ENCODE measurements around the gene TCEAL7. TPM values are rescaled to one million over a fixed set of nuclear protein-coding genes. Genes with fewer than 3 reads are reported as not detected.

TCEAL7 gene
- total and polyA plus RNA-seq, 4 donors = 1.3 to 12.1 (median 2.0) TPM

- no peaks in the 10 kb centered on the region for H3K9me3 ChIP-seq (ENCODE audit: control insufficient read depth in 4 of 4, insufficient read depth in 3 of 4, low read length in 3 of 4)
- DNase-seq = no peak
- H3K4me1 ChIP-seq (ENCODE audit: control insufficient read depth in 5 of 5, insufficient read depth in 5 of 5, low read length in 5 of 5) = no peaks in the 10 kb centered on the region
- H3K9ac ChIP-seq (ENCODE audit: insufficient read depth in 1 of 2, low read length in 2 of 2) = no peak overlapping the region
- TF ChIP-seq CTCF (IDR thresholded peaks at IDR 0.05; ENCODE audit: control extremely low read depth, extremely low read depth) = no peak
- H3K36me3 ChIP-seq (ENCODE audit: control insufficient read depth in 4 of 4, insufficient read depth in 4 of 4, low read length in 4 of 4) = no peaks in the 10 kb centered on the region
- no peak for ATAC-seq (ENCODE audit: insufficient read depth, low FRiP score)
- H3K27ac ChIP-seq (ENCODE audit: low read depth in 1 of 2, low read length in 1 of 2) = no peak overlapping the region
- 53 to 72% methylated on average over 1 of the region's 1 CpG for WGBS, 2 donors
- H3K4me3 ChIP-seq = no peak overlapping the region
- peaks cover 0 to 44% (median 5%) of the 10 kb centered on the region in 3 donors for H3K27me3 ChIP-seq (ENCODE audit: control insufficient read depth in 3 of 3, insufficient read depth in 3 of 3, low read length in 2 of 3)
Measured at GRCh38 chrX:103367502-103367901, 37.5 kb downstream of the TCEAL7 start.

GRCh38 chrX:103369479-103369878 is 39.4 kb downstream of the TCEAL7 start:
- no peaks in the 10 kb centered on the region for H3K4me1 ChIP-seq (ENCODE audit: control insufficient read depth in 5 of 5, insufficient read depth in 5 of 5, low read length in 5 of 5)
- no peak overlapping the region for H3K9ac ChIP-seq (ENCODE audit: insufficient read depth in 1 of 2, low read length in 2 of 2)
- H3K4me3 ChIP-seq = no peak overlapping the region
- H3K9me3 ChIP-seq (ENCODE audit: control insufficient read depth in 4 of 4, insufficient read depth in 3 of 4, low read length in 3 of 4) = no peaks in the 10 kb centered on the region
- ATAC-seq (ENCODE audit: insufficient read depth, low FRiP score) (no peak), DNase-seq (no peak)
- no peaks in the 10 kb centered on the region for H3K36me3 ChIP-seq (ENCODE audit: control insufficient read depth in 4 of 4, insufficient read depth in 4 of 4, low read length in 4 of 4)
- TF ChIP-seq CTCF (IDR thresholded peaks at IDR 0.05; ENCODE audit: control extremely low read depth, extremely low read depth) = no peak
- no peak overlapping the region for H3K27ac ChIP-seq (ENCODE audit: low read depth in 1 of 2, low read length in 1 of 2)
- H3K27me3 ChIP-seq (ENCODE audit: control insufficient read depth in 3 of 3, insufficient read depth in 3 of 3, low read length in 2 of 3) = peaks cover 0 to 50% (median 6%) of the 10 kb centered on the region in 3 donors

DNA sequence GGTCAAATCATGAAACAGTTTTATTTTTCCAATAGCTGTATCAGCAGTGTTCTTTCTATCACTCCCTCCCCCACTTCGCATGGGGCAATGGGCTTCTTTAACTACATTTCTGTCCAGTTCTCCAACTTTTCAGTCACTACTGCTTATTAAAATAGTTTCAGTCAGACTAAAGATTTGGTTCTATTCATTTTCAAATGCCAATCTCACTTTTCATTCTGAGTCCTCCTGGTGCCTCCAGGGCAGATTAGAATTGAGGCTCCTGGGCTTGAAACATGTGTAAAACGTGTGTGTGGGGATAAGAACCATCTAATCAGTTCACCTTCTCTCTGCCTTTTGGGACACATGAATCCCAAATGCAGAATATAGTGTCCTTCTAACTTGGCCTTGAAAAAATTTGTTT is 42.8 kb downstream of the TCEAL7 start:
- ATAC-seq (ENCODE audit: insufficient read depth, low FRiP score) = no peak
- Histone ChIP-seq H3K4me3 (no peak overlapping the region), H3K27ac (ENCODE audit: low read depth in 1 of 2, low read length in 1 of 2) (no peak overlapping the region), H3K27me3 (ENCODE audit: control insufficient read depth in 3 of 3, insufficient read depth in 3 of 3, low read length in 2 of 3) (peaks cover 0 to 48% (median 2%) of the 10 kb centered on the region in 3 donors), H3K4me1 (ENCODE audit: control insufficient read depth in 5 of 5, insufficient read depth in 5 of 5, low read length in 5 of 5) (peaks cover 0 to 2% (median 0%) of the 10 kb centered on the region in 5 donors), H3K9ac (ENCODE audit: insufficient read depth in 1 of 2, low read length in 2 of 2) (no peak overlapping the region), H3K9me3 (ENCODE audit: control insufficient read depth in 4 of 4, insufficient read depth in 3 of 4, low read length in 3 of 4) (peaks cover 0 to 4% (median 0%) of the 10 kb centered on the region in 4 donors), H3K36me3 (ENCODE audit: control insufficient read depth in 4 of 4, insufficient read depth in 4 of 4, low read length in 4 of 4) (peaks cover 0 to 4% (median 0%) of the 10 kb centered on the region in 4 donors)
- no peak for TF ChIP-seq CTCF (IDR thresholded peaks at IDR 0.05; ENCODE audit: control extremely low read depth, extremely low read depth)
- DNase-seq = no peak
- 54 to 88% methylated on average over 2 of the region's 2 CpGs for WGBS, 2 donors

GRCh38 chrX:103373581-103373980 is 43.5 kb downstream of the TCEAL7 start:
- DNase-seq = no peak
- H3K36me3 ChIP-seq (ENCODE audit: control insufficient read depth in 4 of 4, insufficient read depth in 4 of 4, low read length in 4 of 4) = peaks cover 0 to 6% (median 0%) of the 10 kb centered on the region in 4 donors
- H3K9me3 ChIP-seq (ENCODE audit: control insufficient read depth in 4 of 4, insufficient read depth in 3 of 4, low read length in 3 of 4) = peaks cover 0 to 4% (median 0%) of the 10 kb centered on the region in 4 donors
- ATAC-seq (ENCODE audit: insufficient read depth, low FRiP score) = no peak
- H3K4me1 ChIP-seq (ENCODE audit: control insufficient read depth in 5 of 5, insufficient read depth in 5 of 5, low read length in 5 of 5) = peaks cover 0 to 2% (median 0%) of the 10 kb centered on the region in 5 donors
- no peak overlapping the region for H3K4me3 ChIP-seq
- H3K9ac ChIP-seq (ENCODE audit: insufficient read depth in 1 of 2, low read length in 2 of 2) = no peak overlapping the region
- H3K27ac ChIP-seq (ENCODE audit: low read depth in 1 of 2, low read length in 1 of 2) = no peak overlapping the region
- TF ChIP-seq CTCF (IDR thresholded peaks at IDR 0.05; ENCODE audit: control extremely low read depth, extremely low read depth) = no peak
- WGBS, 2 donors = 67 to 90% methylated on average over 3 of the region's 3 CpGs
- H3K27me3 ChIP-seq (ENCODE audit: control insufficient read depth in 3 of 3, insufficient read depth in 3 of 3, low read length in 2 of 3) = peaks cover 0 to 44% (median 2%) of the 10 kb centered on the region in 3 donors
